GM18508 (cell line): ENCODE measurements around the gene PLEKHB2.
"Not testable (repeated sequence)": the region's sequence is repeated elsewhere in the genome, so short reads cannot be mapped to it uniquely, and the experiment has no call there.

Source experiments
- ATAC-seq: cut with Tn5 transposase; IDR thresholded peaks from one replicate; pipeline ENCODE4 v1.9.1; 2021; ENCODE audit warnings: moderate number of reproducible peaks; ENCODE audit not compliant: insufficient read depth, unreplicated experiment

Gene PLEKHB2, protein sequence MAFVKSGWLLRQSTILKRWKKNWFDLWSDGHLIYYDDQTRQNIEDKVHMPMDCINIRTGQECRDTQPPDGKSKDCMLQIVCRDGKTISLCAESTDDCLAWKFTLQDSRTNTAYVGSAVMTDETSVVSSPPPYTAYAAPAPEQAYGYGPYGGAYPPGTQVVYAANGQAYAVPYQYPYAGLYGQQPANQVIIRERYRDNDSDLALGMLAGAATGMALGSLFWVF

DNA sequence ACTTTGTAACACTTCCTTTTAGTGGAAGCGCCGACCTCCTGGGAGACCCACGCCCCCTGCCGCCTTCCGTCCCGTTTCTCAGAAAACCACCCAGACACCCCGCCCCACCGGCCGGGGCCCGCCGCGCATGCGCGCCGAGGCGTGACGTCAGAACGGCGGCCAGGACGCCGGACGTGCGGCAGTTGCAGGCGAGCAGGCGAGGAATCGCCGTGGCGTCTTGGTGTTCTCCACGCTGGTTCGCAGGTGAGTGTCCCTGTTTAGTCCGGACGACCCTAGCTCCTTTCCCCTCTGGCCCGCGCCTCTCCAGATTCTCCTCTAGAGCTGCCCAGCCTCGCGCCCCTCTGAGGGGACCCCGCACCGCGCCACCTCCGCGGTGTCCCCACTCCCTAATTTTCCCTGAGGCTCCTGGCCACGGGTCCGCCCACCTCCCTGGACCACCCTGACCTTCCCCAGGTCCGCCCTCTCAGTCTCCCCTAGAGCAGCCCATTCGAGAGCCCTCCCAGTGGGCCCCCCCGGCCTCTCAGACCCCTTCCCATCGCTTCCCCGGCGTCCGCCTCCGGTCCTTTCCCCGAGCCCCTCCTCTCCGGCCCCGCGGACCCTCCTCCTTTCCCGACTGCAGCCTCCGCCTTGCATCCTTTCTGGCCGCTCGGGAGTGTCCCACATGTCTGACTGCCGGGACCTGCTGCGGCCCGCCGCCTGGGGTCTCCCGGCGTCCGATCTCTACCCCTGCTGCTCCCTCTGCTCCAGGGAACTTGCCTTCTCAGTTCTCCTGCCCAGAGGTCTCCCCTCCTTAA is at the start of gene PLEKHB2:
PLEKHB2 (plus strand) TSS at position 181 of the 794 bp plus-strand sequence. CDS start 15,606 bp downstream, outside the sequence.
- peak; percentile 30 for ATAC-seq

DNA sequence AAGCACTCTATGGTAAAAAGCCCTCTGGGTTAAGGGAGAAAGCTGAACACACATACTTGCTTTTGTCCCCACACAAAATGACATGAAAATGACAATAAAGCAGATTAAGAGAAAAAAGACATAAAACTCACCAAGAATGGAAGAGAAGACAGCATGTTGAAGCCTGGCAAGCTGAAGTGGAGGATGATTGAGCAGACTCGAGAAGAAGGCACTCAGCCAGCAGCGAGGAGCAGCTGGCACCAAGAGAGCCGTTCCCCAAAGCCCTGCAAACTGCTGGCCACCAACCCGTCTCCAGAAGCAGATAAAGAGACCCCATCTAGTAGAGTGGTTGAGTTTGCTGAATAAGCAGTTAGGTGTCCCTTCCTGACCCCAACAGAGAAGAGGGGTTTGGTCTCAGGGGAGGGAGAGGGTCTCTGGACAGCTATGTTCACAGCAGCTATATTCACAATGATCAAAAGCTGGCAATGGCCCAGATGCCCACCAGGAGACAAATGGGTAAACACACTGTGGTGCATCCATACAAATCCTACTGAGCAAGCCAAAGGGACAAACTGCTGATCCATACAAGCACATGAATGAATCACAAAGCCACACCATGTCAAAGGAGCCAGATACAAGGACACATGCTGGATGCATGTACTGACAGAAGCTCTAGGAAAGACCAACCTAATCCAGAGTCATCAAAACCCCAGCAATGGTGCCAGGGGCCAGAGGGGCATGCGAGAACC is 48.8 kb upstream of the PLEKHB2 start:
- ATAC-seq, result no peak

DNA sequence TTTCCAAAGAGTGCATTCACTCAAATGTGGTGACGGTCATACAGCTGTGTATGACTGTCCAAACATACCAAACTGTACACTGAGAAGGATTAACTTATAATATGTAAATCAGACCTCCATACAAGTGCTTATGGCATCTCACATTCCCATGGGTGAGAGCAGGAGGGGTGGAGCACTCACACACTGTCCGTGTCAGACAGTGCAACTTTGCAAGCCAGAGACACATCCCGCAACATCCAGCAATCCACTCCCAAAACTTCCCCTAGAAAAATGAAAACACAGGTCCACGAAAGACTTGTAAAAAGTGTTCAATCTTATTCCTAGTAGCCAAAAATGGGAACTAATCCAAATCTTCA is 48.2 kb upstream of the PLEKHB2 start:
- no peak for ATAC-seq

DNA sequence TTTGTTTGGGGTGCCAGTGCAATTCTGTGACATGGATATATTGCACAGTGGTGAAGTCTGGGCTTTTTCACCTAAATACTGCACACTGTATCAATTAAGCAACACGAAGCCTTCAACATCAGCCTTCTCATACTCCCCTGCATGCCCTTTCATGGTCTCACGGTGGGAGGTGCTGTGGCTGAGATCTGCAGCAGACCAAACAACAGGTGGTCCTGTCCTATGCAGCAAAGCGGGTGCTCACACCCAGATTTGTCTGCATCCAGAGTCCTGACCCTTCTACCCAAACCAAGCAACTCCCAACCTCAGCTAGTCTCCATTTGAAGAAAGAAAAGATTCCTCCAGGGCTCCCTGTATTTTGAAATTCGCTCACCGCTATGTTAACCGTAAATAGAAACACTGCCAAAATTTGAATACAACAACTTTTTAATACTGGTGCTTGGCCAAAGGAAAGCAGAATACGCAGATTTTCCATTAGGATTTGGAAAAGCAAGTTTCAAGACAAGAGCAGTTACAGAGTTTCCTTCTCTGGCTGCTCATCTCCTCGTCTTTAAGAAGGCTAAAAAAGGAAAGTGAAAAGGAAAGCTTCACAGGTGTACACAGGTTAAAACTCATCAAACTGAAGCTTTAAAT is 46.8 kb upstream of the PLEKHB2 start:
- ATAC-seq, result no peak

DNA sequence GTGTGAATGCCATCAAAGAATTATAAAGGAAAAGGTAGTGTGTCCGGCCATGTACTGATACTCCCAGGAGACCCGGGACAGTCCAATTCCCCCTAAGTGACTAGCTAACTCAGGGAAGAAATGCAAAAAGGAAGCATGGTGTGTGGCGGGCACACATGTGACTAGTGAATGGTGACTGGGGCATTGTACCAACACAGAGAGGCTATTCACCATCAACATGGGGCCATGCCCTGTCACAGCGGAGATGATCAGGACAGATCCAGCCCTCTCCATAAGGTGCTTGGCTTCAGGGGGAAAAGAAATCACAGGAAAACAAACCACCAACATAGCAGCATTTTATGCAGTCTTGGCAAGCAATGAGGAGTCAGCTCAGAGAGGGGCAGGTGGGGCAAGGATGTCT is 46.2 kb upstream of the PLEKHB2 start:
- no peak for ATAC-seq

DNA sequence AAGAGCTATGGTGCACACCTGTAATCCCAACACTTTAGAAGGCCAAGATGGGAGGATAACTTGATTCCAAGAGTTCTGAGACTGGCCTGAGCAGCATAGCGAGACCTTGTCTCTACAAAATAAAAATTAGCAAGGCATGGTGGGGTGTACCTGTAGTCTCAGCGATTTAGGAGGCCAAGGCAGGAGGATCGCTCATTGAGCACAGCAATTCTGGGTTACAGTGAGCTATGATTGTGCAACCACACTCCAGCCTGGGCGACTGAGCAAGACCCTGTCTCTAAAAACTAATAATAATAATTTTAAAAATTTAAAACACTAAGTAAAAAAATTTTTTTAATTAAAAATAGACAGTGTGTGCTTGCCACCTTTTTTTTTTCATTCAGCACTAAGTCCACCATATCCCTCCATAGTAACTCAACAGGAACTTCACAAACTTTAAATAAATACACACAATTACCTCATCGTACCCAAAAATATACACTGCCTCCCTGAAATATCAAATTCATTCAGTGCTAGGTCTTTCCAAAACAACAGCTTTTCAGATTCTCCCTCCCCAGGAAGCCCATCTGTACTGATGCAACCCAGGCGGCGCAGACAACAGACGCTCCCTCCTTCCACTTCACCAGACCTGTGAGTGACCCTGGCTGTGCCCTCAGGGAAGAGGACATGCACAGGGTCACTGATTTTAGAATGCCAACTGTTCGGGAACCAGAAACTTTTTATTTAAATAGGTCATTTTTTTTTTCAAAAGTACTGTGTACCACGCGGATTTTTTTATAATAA is 41.4 kb upstream of the PLEKHB2 start:
- ATAC-seq, result no peak

DNA sequence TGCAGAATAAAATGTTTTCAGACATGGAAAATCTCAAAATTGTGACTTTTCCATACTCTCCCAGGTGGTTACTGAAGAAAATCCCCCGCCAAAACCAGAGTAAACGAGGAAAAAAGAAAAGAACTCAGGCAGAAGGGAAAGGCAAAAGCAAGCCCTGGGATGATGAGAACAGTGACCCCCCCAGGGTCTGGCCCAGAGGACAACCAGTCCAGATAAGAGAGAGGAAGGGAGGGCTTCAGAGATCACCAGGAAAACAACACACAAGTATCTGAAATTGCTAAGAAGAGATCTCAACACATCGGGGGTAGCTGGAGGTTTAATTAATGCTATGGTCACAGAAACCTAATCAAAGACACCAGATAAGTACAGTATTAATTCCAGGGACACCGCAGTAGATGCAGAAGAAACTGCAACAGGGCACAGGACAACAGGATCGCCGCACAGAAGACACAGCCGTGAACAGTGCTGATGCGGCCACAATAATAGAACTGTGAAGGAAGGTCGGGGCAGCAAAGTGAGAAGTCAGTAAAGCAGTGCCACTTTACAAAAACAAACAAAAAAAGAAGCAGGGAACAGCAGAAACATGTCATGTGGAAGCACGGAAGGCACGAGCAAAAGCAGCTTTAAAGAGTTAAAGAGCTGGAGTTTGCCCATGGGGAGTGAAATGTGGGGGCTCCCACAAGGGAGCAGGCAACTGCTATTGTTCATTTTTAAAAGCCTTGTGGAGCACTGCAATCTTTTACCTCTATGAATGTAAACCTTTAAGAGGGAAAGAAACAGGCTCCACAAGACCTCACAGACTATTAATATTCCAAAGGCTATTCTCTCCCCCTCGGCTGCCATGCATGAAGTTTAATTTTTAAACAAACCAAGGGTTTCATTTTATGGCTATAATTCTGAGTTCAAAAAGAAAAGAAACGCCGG is 40.3 kb upstream of the PLEKHB2 start:
- no peak for ATAC-seq

DNA sequence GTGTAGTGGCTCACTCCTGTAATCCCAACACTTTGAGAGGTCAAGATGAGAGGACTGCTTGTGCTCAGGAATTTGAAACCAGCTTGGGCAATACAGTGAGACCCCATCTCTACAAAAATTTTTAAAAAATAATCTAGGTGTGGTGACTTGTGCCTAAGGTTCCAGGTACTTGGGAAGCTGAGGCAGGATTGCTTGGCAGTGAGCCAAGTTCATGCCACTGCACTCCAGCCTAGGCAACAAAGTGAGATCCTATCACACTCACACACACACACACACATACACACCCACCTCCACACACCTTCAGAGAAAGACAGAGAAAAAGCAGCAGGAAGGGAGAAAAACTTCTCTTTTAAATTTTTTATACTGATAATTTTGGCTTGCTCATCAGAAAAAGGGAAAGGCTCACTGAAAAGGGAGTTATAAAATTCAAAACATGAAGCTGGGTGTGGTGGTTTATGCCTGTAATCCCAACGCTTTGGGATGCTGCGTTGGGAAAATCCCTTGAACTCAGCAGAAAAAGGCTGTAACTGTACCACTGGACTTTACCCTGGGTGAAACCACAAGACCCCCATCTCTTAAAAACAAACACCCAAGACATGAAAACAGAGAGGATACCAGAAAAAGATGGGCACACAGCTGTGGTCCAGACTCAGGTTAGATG is 37.5 kb upstream of the PLEKHB2 start:
- ATAC-seq, result no peak

DNA sequence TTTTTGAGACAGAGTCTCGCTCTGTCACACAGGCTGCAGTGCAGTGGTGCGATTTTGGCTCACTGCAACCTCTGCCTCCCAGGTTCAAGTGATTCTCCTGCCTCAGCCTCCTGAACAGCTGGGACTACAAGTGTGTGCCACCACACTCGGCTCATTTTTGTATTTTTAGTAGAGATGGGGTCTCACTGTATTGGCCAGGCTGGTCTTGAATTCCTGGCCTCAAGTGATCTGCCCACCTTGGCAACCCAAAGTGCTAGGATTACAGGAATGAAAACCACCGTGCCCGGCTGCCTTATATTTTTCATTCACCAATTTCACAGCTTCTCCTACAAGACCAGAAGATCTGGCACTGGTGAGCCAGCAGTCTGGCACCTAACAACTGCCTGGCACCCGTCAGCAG is 37.0 kb upstream of the PLEKHB2 start:
- not testable (repeated sequence) for ATAC-seq

DNA sequence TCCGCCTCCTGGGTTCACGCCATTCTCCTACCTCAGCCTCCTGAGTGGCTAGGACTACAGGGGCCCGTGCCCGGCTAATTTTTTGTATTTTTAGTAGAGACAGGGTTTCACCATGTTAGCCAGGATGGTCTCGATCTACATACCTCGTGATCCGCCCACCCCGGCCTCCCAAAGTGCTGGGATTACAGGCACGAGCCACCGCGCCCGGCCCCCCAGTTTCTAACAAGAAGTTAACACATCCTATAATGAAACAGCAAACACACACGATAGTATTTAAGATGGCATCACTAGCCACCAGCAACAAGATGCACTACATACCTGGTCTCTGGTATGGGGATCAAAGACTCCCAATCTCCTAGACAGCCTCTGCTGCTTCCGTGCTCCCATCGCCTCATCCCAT is 29.6 kb upstream of the PLEKHB2 start:
- ATAC-seq, result not testable (repeated sequence)

DNA sequence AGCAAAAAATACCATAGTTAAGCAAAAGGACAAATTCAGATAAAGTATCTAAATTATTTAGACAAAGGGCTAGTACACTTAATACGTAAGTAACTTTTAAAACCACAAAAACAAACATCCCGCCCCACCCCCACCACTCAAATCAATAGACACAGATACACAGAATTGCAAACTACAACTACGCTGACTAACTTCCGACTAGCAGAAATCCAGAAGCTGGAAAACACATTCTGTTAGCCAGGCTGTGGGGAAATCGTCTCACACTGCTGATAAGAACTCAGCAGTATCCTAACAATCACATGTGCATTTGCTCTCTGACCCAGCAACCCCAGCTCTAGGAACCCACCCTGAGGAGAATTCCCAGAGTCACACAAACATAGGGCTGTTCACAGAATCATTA is 28.4 kb upstream of the PLEKHB2 start:
- ATAC-seq, result no peak

DNA sequence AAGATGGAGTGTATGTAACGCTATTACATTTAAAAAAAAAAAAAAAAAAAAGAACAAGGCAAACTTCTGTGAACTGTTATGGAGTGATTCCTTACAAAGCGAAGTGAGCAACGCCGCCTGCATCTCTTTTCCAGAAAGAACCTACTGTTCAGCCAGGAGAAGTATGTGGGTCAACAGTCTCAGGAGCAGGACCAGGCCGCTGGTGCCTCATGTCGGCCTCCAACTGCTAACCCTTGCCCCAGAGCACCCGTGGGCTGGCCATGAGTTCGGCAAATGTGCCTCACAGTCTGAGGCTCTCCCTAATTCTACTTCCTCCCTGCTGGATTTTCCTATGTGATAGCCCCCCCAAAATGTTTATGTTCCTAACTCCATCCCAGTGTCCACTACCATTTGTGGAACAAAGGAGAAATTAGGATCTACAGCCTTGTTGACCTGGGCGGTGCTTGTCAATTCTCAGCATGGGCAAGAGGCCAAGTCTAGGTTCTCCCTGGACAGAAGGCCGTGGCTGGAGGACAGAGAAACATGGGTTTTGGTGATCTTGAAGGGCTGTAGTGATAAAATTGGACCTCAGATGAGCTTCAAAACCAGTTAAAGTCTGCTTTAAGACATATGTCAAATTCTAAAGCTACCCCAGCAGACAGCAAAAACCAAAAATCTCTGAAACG is 27.8 kb upstream of the PLEKHB2 start:
- ATAC-seq, result no peak

DNA sequence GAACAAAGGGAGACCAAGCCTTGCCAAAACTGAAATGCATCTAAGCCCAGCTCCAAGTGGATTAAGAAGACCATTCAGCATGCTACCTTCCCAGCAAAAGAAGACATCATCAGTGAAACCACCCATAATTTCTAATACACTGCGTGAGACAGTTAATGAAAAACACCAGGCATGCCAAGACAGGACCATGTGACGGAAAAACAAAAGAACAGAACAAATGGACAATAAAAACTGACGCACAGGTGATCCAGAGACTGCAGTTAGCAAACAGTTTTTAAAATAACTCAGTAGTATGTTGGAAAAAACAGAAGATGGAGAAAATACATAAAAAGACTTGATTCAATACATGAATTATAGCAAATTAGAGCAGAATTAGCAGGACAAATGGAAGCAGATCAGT is 27.2 kb upstream of the PLEKHB2 start:
- no peak for ATAC-seq

DNA sequence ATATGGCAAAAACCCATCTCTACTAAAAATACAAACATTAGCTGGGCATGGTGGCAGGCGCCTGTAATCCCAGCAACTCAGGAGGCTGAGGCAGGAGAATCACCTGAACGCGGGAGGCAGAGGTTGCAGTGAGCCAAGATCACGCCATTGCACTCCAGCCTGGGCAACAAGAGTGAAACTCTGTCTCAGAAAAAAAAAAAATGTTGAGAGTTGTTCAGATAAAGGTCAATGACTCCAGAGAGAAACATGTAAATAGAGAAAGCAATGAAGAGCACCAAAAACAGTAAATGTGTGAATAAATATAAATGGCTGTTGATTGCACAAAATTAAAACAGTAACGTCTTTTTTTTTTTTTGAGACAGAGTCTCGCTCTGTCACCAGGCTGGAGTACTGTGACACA is 25.2 kb upstream of the PLEKHB2 start:
- ATAC-seq, result not testable (repeated sequence)

DNA sequence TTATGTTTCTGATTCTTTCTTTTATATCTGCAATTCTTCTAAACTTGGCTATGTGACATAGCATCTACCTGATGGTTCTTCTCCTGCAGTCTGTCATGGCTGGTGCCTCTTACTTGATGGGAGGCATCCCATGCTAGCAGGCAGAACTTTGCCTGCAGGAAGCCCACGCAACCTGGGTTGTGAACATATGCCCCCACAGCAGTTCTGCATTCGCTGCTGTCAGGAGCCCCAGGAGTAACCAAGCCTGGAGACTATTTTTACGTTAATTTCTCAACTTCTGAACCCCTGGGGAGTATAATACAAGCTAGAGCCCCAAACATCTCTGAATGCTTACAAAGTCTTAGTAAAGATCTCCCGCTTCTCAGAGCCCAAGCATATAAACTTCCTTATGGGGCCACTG is 23.9 kb upstream of the PLEKHB2 start:
- no peak for ATAC-seq

DNA sequence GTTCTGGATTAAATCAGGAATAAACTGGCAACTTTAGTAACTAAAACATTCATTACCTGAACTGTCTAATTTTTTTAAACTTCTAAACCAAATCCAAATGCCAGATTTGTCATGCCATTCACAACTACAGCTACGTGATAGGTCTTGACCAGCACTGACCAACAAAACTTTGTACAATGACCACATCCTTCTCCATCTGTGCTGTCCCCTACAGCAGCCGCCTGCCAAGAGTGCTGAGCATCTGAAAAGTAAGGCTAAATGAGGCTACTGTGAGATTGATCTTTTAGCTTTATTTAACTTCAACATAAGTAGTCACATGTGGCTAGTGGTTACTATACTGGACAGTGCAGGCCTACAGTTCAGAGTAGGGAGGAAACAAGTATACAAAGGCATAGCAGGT is 19.5 kb upstream of the PLEKHB2 start:
- ATAC-seq, result no peak

DNA sequence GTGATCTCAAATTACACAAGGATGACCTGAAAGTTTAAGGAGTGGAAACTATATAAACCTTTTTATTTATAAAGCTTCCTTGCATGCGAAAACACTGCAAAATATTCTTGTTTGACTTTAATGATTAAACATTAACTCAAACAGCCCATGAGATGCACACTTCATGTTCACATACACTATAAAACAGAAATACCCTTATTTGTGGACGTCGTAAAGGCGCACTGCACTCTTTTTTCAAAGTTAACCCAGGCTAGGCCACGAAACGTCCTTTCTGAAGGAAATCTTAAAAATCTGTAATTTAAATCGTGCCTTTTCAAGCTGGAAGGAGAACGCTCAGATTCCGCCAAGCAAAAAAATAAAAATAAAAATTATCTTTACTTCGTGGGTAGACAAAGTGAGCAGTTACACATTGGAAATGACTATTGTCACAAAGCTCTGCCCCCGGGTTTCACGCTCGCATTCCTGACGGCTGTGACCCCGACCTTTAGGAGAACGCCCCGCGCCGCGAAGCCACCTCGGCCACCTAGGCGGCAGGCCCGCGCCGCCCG is 12.6 kb upstream of the PLEKHB2 start:
- no peak for ATAC-seq
